Sigmoid colon (tissue), 4 donors: ENCODE data around the gene EXOC6B.

Experiments
- EP300 ChIP-seq, 4 donors: sonication (generic); formaldehyde crosslinking; IDR thresholded peaks; one replicate each; pipeline ENCODE4 v1.6.1; 2017; ENCODE audit warnings: antibody characterized with exemption in 4 of 4
- POLR2A ChIP-seq, 2 donors: fragments of 450-650 bp; IDR thresholded peaks; one replicate each; pipeline ENCODE4 v1.6.1; 2016; ENCODE audit warnings: antibody characterized with exemption in 2 of 2, mild to moderate bottlenecking in 2 of 2, moderate library complexity in 2 of 2
- TF ChIP-seq, protein P1 (sequence below), 4 experiments: fragments of 450-650 bp in 3 of 4; fragments of 200-600 bp in 1 of 4; IDR thresholded peaks; one replicate each; pipeline ENCODE4 v1.5.1; 2016 to 2019; ENCODE audit warnings: antibody characterized with exemption in 4 of 4, mild to moderate bottlenecking in 3 of 4, moderate library complexity in 2 of 4

DNA sequence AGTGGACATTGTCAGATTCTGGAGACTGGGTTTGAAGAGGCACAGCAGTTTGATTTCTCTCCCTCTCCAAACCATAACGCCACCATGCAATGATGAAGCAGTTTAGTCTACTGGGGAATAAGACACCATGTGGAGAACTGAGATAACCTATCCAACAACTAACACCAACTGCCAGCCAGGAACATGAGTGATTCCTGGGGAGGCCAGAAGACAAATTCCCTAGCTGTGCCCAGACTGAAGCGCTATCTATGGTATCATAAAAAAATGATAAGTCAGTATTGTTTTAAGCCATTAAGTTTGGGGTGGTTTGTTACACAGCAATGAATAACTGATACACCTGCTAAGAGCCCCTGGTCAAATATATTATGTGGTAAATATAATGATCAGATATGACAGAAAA is 129.3 kb downstream of the EXOC6B start:
- TF ChIP-seq, protein P1, sequence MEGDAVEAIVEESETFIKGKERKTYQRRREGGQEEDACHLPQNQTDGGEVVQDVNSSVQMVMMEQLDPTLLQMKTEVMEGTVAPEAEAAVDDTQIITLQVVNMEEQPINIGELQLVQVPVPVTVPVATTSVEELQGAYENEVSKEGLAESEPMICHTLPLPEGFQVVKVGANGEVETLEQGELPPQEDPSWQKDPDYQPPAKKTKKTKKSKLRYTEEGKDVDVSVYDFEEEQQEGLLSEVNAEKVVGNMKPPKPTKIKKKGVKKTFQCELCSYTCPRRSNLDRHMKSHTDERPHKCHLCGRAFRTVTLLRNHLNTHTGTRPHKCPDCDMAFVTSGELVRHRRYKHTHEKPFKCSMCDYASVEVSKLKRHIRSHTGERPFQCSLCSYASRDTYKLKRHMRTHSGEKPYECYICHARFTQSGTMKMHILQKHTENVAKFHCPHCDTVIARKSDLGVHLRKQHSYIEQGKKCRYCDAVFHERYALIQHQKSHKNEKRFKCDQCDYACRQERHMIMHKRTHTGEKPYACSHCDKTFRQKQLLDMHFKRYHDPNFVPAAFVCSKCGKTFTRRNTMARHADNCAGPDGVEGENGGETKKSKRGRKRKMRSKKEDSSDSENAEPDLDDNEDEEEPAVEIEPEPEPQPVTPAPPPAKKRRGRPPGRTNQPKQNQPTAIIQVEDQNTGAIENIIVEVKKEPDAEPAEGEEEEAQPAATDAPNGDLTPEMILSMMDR (IDR thresholded peaks at IDR 0.05), result no peak
- no peak for TF ChIP-seq EP300 (IDR thresholded peaks at IDR 0.05)
- no peak for TF ChIP-seq POLR2A (IDR thresholded peaks at IDR 0.05)
